Measurements from ENCODE around the gene CARNS1.

CARNS1 gene

GRCh38 chr11:67376063-67376820 lies 39.2 kb upstream of the CARNS1 start:
- DNase-seq (ENCODE audit: low spot score), result no peak

DNA sequence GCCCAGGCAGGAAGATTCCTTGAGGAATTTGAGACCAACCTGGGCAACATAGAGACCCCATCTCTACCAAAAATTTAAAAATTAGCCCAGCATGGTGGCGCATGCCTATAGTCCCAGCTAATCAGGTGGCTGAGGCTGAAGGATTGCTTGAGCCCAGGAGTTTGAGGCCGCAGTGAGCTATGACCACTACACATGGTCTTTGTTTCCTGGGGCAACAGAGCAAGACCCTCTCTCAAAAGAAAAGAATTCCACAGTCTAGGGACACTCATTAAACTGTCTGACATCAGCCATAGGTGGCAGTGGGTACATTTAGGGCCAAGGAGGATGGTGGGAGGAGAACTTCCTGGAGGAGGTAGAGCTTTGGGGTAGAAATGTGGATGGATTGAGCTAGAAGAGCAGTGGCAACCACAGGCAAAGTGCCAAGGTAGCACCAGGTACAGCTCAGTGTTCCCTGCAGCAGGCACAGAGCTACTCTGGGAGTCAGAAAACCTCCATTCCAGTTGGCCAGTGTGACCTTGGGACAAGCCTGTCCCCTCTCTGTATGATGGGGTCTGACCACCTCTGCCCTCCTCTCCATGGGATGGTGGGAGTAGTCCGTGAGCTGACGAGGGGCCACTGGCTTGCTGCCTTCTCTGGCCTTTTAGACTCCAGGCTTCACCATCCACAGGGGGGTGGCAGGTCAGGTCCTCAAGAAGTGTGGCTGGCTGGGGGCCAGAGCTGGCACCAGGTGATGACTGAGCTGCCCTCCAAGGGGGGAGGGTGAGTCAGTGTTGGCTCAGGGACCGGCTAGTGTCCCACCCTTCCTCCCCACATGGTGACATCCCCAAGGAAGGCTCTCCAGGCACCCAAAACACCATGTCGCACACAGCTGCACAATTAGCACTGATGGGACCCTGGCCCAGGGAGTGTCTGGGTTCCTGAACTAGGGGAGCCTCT lies 38.3 kb upstream of the CARNS1 start:
- no peak for DNase-seq (ENCODE audit: low spot score)

- DNase-seq (ENCODE audit: low spot score), result no peak
Measured at GRCh38 chr11:67378544-67378943, 36.9 kb upstream of the CARNS1 start.

DNA sequence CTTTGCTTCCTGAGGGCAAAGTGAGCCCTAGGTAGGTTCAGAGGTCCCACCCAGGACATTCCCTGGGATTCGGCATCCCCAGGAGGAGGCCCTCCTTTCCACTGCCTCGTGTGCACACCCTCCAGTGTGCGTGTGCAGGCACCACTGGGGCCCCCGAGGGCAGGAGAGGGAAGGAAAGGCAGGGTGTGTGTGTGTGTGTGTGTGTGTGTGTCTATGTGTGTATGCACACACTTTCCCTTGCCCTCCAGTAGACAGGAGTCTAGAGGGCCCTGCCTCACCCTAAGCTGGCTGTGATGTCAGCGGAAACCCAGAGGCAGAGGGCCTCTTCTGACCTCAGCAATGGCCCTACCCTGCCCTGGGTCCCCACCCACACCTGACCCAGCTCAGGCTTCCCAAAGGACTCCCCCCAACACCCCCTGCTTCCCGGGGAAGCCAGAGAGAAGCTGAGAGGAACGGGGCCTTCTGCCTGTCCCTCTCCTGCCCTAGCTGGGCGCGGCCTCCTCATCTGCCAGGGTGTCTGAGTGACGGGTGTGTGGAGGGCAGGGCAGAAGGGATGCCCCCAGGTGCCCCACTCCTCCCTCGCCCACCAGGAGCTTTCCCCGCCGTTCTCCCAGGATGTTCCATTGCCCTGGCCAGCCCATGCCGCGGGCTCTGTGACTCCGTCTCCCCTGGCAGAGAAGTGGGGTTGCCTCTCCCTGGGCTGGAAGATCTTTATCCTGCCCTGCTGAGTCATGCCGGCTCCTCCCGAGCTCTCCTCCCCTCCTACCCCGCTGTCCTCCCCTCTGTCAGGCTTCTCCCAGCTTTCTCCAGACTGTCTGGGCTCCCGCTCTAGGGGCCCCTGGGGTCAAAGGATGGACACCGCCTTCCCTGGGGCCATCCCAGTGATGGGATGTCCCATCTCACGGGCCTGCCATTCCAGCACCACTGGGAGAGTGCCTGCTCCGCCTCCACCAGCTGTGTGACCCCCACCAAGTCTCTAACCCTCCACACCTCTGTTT lies 36.1 kb upstream of the CARNS1 start:
- no peak for DNase-seq (ENCODE audit: low spot score)

DNA sequence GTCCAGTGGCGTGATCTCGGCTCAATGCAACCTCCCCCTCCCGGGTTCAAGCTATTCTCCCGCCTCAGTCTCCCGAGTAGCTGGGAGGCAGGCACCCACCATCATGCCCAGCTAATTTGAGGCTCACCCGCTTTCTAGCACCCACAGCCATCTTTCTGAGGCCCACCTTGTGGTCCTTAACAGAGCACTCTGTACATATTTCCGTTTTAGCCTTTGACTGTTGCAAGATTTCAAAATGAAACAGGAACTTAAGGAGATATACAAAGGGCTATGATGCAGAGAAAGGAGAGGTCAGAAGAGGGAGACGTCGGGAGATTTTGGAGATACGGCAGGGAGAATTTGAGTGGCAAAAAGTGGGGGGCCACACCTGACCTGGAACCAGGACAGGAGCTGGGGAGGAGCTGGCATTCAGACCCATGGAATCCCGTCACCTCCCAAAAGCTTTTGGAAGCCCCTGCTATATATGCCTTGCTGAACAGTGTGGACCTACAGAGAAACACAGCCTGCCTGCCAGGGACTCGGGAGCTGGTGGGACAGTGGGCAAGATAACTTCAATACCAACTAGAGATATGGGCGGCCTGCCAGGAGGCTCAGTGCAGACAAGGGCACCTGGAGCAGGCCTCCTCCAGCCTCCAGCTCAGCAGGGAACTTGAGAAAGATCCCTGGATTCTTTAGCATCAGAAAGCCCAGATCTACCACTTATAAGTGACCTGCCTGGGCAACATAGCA lies 34.1 kb upstream of the CARNS1 start:
- no peak for DNase-seq (ENCODE audit: low spot score)

DNA sequence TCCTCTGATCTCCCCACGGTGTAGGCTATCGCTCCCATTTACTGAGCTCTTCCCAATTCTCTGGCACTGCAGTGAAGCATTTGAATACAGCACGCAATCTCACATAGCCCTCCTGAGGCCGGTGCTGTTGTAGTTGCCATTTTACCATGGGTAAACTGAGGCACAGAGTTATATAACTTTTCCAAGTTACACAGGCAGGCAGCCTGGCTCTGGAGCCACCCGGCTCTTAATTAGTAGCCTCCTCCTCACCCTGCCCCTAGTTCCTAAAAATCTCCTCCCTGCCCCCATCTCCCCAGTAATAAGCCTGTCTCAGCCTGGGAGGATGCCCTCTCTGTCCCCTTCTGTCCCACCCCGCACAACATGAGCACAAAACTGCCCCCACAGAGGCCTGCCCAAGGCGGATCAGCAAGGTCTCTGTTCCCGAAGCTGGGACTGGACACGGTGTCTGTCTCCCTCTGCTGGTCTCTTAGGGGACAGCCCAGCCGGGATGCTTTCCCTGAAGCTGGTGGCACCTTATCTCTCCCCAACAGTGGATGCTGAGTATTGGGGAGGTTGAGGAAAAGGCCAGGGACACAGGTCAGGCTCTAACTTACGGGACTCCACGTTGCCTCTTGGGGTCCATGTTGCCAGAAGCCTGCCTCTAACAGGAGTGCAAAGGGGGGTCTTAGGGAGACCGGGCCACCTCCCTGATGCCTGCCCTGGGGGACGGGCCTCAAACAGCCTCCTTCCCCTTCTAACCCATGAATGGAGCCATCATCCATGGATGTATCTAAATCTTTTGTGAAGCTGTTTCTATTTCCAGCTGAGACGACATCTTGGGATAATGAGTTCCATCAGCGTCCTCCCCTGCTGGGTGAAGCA lies 33.0 kb upstream of the CARNS1 start:
- peak; percentile 85 for DNase-seq (ENCODE audit: low spot score)

GRCh38 chr11:67384851-67385366 lies 30.6 kb upstream of the CARNS1 start:
- peak; percentile 83 for DNase-seq (ENCODE audit: low spot score)

DNA sequence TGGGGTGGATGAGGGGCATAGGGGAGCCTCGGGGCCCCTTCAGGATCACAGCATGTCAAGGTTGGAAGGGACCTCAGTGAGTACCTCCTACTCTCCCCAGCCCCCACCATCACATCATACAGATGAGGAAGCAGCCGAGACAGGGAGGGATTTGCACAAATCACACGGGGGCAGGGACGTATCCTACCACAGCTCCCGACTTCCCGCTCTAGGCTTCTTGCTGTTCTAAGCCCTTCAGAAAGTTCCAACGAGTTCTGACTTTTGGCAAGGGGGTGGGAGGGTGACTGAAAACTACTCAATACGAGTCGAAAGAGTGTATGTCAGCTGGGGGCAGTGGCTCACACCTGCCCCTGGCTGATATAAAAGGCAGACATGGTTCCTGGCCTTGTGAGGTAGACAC lies 28.4 kb upstream of the CARNS1 start:
- DNase-seq (ENCODE audit: low spot score), result peak; percentile 61

- no peak for DNase-seq (ENCODE audit: low spot score)
Measured at GRCh38 chr11:67387518-67387917, 28.0 kb upstream of the CARNS1 start.

DNA sequence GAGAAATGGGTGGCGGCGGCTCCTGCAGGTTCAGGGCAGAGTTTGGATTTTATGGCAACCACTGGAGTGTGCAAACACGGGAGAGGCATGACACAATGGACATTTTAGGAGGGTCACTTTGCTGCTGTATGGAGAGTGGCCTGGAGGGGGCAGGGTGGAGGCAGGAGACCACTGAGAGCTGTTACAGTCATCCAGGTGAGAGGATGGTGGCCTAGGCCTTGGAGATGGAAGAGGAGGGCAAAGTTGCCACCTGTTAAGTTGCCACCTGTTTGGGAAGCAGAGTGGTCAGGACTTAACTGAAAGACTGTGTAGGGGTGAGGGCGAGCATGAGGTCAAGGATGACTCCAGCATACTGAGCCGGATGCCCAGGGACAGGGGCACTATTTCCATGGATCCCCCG lies 26.0 kb upstream of the CARNS1 start:
- DNase-seq (ENCODE audit: low spot score), result no peak

DNA sequence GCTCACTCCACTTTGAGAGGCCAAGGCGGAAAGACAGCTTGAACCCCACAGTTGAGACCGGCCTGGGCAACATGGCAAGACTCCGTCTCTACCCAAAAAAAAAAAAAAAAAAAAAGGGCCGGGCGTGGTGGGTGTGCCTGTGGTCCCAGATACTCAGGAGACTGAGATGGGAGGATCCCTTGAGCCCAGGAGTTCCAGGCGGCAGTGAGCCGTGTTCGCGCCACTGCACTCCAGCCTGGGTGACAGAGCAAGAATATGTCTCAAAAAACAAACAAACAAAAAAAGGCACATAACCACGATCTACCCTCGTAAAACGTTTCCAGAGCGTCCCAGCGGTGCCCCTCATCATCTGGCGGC lies 24.6 kb upstream of the CARNS1 start:
- no peak for DNase-seq (ENCODE audit: low spot score)

DNA sequence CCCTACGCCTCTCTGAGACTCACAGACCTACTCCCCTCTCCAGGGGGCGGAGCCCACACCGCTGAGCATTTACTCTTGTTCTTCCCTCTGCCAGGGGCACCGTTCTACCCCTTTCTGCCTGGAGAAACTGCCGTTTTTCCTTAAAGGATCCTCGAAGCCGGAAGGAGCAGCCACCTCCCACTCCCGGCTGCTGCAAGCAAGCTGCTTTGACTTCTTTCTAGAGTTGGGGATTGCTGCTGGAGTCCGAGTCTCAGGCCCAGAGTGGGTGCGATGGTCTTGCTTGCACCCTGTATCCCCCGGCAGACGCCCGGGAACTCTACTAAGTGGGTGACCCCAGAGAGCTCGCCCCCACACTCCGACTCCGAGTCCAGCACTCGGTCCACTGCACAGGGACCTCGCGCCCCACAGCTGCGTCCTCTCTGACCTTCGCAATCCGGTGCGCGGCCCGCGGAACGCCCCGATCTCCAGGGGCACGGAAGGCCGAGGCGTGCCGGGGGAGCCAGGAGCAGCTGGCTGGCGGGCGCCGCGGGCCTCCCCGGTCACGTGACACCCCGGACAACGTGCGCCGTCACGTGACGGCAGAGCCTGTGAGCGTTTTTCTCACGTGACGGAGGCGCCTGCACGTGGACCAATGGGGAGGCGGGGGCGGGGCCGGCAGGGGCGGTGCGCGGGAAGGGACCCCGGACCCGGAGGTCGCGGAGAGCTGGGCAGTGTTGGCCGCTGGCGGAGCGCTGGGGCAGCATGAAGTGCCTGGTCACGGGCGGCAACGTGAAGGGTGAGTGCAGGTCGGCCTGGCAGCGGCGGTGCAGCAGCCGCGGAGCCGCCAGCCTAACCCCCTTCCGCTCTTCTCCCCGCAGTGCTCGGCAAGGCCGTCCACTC lies 23.9 kb upstream of the CARNS1 start, which contains the start of gene RAD9A:
Gene RAD9A, plus strand, starts transcription at position 683 of the 879 bp plus-strand sequence. Its CDS starts 59 bp downstream, at position 742.
- DNase-seq (ENCODE audit: low spot score), result peak; percentile 95

- DNase-seq (ENCODE audit: low spot score), result no peak
Measured at GRCh38 chr11:67392183-67392715, 23.2 kb upstream of the CARNS1 start.

DNA sequence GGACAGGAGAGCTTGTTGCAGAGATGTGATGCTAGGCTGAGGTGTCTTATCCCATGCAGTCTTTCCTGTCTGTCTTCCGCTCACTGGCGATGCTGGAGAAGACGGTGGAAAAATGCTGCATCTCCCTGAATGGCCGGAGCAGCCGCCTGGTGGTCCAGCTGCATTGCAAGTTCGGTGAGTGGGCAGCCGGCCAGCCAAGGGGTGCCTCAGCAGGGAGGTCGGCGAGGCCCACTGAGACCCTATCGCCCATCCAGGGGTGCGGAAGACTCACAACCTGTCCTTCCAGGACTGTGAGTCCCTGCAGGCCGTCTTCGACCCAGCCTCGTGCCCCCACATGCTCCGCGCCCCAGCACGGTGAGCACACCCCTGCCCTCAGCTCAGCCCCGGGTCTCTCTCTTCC lies 22.0 kb upstream of the CARNS1 start:
- no peak for DNase-seq (ENCODE audit: low spot score)

GRCh38 chr11:67393990-67394389 lies 21.5 kb upstream of the CARNS1 start:
- DNase-seq (ENCODE audit: low spot score), result no peak

DNA sequence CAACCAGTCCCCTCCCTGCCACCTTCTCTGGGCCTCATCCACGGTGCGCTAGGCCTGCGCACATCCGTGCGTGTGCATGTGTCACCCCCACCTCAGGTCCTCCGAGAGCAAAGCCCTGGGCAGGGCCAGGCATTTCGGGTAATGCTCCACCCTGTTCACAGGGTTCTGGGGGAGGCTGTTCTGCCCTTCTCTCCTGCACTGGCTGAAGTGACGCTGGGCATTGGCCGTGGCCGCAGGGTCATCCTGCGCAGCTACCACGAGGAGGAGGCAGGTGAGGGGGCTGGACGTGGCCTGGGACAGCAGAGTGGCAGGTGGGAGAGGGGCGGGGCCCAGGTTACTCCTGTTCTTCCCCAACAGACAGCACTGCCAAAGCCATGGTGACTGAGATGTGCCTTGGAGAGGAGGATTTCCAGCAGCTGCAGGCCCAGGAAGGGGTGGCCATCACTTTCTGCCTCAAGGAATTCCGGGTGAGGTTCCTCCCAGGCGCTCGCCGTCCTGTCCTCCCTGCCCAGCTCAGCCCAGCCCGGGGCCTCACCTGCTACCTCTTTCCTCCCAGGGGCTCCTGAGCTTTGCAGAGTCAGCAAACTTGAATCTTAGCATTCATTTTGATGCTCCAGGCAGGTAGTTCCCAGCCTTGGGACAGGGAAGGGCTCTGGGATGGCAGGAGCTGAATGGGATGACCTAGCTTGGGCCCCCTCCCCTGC lies 19.8 kb upstream of the CARNS1 start:
- no peak for DNase-seq (ENCODE audit: low spot score)

GRCh38 chr11:67396259-67396581 lies 19.3 kb upstream of the CARNS1 start:
- no peak for DNase-seq (ENCODE audit: low spot score)
